NT2/D1 (cell line): ENCODE results near the gene UBE4B.

Experiments
- DNase-seq: peaks from one replicate; pipeline ENCODE4 v3.0.0-alpha.2; 2011; ENCODE audit warnings: low read depth, low spot score
- H3K27me3 ChIP-seq: 2 replicates; pipeline ENCODE4 v1.6.0; 2011; ENCODE audit warnings: mild to moderate bottlenecking; ENCODE audit not compliant: insufficient read length, insufficient read depth
- H3K36me3 ChIP-seq: 2 replicates; pipeline ENCODE4 v1.6.1; 2011; ENCODE audit warnings: mild to moderate bottlenecking, low read length, mixed read lengths; ENCODE audit not compliant: insufficient read depth, insufficient read length
- H3K4me1 ChIP-seq: 2 replicates; pipeline ENCODE4 v1.5.1; 2011; ENCODE audit not compliant: insufficient read depth, insufficient read length
- H3K4me3 ChIP-seq: 2 replicates; pipeline ENCODE4 v1.5.1; 2011; ENCODE audit warnings: low read depth; ENCODE audit not compliant: insufficient read length
- H3K9ac ChIP-seq: 2 replicates; pipeline ENCODE4 v1.6.0; 2011; ENCODE audit warnings: low read depth; ENCODE audit not compliant: insufficient read length
- H3K9me3 ChIP-seq: 2 replicates; pipeline ENCODE4 v1.5.1; 2011; ENCODE audit warnings: mild to moderate bottlenecking, low read length; ENCODE audit not compliant: insufficient read depth
- SUZ12 ChIP-seq: IDR thresholded peaks from 2 replicates; pipeline ENCODE4 v1.6.1; 2011; ENCODE audit not compliant: insufficient read length, insufficient read depth; ENCODE audit errors: extremely low read depth
- YY1 ChIP-seq: IDR thresholded peaks from 2 replicates; pipeline ENCODE4 v1.6.1; 2011; ENCODE audit not compliant: insufficient read length, insufficient read depth
- ZNF274 ChIP-seq: IDR thresholded peaks from 2 replicates; pipeline ENCODE4 v1.6.1; 2011; ENCODE audit warnings: mild to moderate bottlenecking, low read depth, low read length

The UBE4B gene

DNA sequence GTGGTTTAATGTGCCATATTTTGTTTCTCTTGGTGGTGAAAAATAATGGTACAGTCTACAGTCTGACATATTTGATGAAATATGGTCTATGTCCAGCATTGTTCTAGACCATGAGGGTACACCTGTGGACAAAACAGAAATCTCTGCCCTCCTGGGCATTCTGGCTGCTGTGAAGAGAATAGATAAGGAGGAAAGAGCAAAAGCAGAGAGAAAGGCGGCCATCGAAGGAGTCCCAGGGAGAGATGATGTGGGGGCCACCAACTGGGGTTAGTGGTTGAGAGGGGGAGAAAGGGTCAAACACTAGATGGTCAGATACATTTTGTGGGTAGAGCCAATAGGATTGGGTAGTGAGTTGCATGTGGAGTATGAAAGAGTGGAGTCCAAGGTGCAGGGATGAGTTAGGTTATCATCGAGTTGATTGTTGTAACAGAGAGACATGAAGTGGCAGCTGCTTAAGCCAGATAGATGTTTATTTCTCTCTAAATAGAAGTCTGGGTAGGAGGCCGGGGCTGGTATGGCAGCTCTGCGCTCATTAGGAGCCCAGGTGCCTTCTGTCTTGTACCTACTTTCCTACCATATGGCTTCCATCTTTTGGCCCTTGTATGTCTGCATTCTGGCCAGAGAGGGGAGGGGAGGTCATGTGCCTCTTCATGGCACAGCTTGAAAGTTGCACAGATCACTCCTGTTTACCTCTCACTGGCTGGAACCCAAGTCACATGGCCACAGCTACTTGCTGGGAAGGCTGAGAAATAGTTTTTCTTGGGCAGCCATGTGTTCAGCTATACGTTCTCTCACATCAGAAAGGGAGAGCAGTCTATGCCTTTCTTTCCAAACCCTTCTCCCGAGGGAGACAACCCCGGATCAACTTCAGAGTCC, 13.0 kb downstream of the UBE4B start:
- peaks cover 24% of the 10 kb centered on the region for H3K36me3 ChIP-seq
- no peak overlapping the region for H3K9ac ChIP-seq
- H3K4me1 ChIP-seq: peaks cover 2% of the 10 kb centered on the region
- H3K9me3 ChIP-seq: no peaks in the 10 kb centered on the region
- no peak for DNase-seq
- TF ChIP-seq YY1: no peak
- no peak for TF ChIP-seq SUZ12
- no peak for TF ChIP-seq ZNF274
- H3K4me3 ChIP-seq: no peak overlapping the region
- H3K27me3 ChIP-seq: no peaks in the 10 kb centered on the region

DNA sequence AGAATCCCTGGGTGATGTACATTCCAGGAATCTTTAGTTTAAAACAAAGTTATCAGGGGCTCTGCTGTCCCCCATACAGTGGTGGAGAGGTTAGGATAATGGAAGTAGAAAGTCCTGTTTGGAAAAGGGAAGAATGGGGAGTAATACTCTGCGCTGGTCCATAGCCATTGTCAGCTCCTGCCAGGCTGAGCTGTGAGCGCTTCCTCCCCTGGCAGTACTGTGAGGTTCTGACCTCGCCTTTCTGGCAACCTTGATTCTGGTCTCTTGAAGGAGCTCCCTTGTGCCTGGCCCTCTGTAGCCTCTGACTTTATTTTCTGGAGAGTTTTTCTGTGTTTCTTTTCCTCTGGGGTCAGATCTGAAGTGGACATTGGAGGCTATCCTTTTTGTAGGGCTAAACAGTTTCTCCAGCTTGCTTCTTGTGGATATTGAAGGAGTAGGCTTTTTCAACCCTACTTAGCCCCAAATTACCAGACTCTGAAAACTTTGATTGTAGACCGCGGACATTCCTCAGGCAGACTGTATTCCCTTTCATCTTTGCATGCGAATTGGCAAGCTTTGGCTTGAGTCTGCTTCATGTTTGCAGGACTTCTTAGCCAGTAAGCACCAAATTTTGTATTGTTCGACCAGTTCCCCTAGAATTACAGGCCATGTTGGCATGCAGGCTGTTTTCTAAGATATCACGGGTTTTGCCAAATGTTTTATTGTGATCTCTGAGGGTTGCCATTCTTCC, 13.8 kb downstream of the UBE4B start:
- peaks cover 28% of the 10 kb centered on the region for H3K36me3 ChIP-seq
- no peak overlapping the region for H3K4me3 ChIP-seq
- DNase-seq: no peak
- TF ChIP-seq YY1 (no peak), ZNF274 (no peak), SUZ12 (no peak)
- H3K4me1 ChIP-seq: peaks cover 2% of the 10 kb centered on the region
- H3K27me3 ChIP-seq: no peaks in the 10 kb centered on the region
- no peak overlapping the region for H3K9ac ChIP-seq
- H3K9me3 ChIP-seq: no peaks in the 10 kb centered on the region

DNA sequence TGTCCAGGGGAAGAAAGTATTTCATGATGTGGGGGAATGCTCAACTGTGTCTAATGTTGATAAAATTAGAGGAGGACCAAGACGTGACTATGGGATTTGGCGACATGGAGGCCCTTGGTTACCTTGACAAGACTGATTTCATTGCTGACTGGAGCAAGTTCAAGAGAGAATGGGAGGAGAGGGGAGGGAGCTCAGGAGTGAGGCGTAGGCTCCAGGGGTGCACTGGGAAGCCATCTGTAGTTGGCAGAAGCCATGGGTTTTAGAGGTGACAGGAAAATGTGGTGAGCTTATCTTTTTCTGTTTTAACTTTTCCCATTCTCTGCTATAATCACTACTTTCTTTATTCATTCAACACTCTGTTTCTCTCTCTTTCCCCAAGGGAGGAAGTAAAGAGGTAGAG, 15.8 kb downstream of the UBE4B start:
- no peak for DNase-seq
- H3K36me3 ChIP-seq: peaks cover 25% of the 10 kb centered on the region
- no peak overlapping the region for H3K9ac ChIP-seq
- H3K9me3 ChIP-seq: no peaks in the 10 kb centered on the region
- no peak overlapping the region for H3K4me3 ChIP-seq
- H3K4me1 ChIP-seq: peaks cover 2% of the 10 kb centered on the region
- no peak for TF ChIP-seq SUZ12
- no peak for TF ChIP-seq ZNF274
- no peak for TF ChIP-seq YY1
- no peaks in the 10 kb centered on the region for H3K27me3 ChIP-seq

DNA sequence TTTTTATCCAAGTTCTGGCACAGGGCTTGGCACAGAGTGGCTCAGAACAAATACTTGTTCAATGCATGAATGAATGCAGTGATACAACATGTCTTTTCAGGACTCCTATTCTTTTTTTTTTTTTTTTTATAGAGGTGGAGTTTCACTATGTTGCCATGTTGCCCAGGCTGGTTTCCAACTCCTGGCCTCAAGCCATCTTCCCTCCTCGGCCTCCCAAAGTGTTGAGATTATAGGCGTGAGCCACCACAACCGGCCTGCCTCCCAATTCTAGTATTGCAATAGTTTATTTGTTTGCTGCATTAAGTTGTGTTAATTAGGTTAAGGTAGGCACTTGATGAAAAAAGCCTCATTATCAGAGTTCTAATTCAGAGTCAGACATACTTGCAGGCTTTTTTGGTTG, 17.9 kb downstream of the UBE4B start:
- DNase-seq: no peak
- H3K36me3 ChIP-seq: peaks cover 20% of the 10 kb centered on the region
- H3K9ac ChIP-seq: no peak overlapping the region
- TF ChIP-seq ZNF274: no peak
- no peaks in the 10 kb centered on the region for H3K27me3 ChIP-seq
- H3K4me1 ChIP-seq: no peaks in the 10 kb centered on the region
- H3K9me3 ChIP-seq: no peaks in the 10 kb centered on the region
- no peak overlapping the region for H3K4me3 ChIP-seq

DNA sequence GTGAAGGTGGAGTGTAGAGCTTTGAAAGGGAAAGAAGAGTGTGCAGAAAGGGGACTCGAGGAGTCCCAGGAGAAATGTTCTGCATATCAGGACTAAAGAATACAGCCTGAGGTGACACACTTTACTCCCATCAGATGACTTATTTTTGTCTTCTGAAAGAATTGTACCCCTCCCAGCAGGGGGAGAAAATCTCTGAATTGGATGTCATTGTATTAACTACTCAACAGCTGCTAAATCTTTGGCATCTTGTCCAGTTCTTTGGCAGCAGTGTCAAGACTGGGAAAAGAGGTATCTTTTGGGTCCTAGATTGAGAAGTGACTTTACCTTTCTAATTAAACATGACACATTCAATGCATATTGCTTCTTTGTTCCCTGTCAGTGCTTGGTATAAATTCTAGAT, 18.9 kb downstream of the UBE4B start:
- no peak for TF ChIP-seq ZNF274
- no peak for TF ChIP-seq SUZ12
- TF ChIP-seq YY1: no peak
- H3K4me1 ChIP-seq: no peaks in the 10 kb centered on the region
- no peaks in the 10 kb centered on the region for H3K9me3 ChIP-seq
- H3K36me3 ChIP-seq: peaks cover 18% of the 10 kb centered on the region
- no peak overlapping the region for H3K4me3 ChIP-seq
- no peak overlapping the region for H3K9ac ChIP-seq
- no peaks in the 10 kb centered on the region for H3K27me3 ChIP-seq
- no peak for DNase-seq

DNA sequence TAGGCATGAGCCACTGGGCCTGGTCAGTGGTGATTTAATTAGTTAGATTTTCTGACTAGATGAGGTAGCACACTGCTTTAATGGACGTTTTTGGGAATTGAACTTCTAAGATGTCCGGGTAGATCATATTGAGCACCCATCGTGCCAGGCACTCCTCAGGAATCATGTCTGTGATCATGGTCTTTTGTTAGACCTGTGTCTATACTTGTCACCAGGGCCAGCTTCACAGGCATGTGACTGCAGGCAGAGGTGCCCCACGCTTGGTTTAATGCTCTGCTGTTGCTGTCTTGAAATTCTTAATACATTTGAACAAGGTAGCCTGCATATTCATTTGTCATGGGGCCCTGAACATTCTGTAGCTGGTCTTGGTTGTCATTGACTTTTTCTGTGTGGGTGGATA, 19.6 kb downstream of the UBE4B start:
- no peaks in the 10 kb centered on the region for H3K27me3 ChIP-seq
- H3K4me3 ChIP-seq: no peak overlapping the region
- TF ChIP-seq ZNF274 (no peak), SUZ12 (no peak), YY1 (no peak)
- peaks cover 16% of the 10 kb centered on the region for H3K36me3 ChIP-seq
- no peaks in the 10 kb centered on the region for H3K9me3 ChIP-seq
- H3K9ac ChIP-seq: no peak overlapping the region
- H3K4me1 ChIP-seq: no peaks in the 10 kb centered on the region
- no peak for DNase-seq

DNA sequence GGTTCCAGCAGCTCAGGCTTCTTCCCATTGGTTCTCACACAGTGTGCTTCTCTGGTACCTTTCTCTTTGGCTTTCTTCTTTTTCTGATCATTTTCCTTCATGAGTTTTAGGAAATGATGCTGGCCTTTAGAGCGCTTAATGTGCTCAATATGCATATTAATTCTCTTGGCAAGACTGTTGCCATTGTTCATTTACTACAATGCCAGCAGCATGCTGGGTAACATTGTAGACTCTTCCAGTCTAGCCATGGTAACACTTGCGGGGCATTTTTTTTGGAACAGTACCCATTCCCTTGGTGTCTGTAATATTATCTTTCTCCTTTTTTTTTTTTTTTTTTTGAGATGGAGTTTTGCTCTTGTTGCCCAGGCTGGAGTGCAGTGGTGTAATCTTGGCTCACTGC, 21.7 kb downstream of the UBE4B start:
- Histone ChIP-seq H3K9me3 (no peaks in the 10 kb centered on the region), H3K4me1 (no peaks in the 10 kb centered on the region), H3K27me3 (no peaks in the 10 kb centered on the region), H3K36me3 (peaks cover 15% of the 10 kb centered on the region), H3K9ac (no peak overlapping the region), H3K4me3 (no peak overlapping the region)
- no peak for DNase-seq
- TF ChIP-seq ZNF274 (no peak), SUZ12 (no peak), YY1 (no peak)
